Glutamatergic neuron (in vitro differentiated cells): ENCODE data around the gene SEMA7A. TPM values are rescaled to one million over a fixed set of nuclear protein-coding genes. Genes with fewer than 3 reads are reported as not detected.

Experiments used
- DNase-seq: peaks from one replicate; pipeline ENCODE4 v3.0.0; 2022
- H3K27ac Mint-ChIP-seq: one replicate; pipeline ENCODE4 v1.8.0; 2020; ENCODE audit warnings: mild to moderate bottlenecking, mixed read lengths, inconsistent platforms; ENCODE audit not compliant: unreplicated experiment
- H3K27me3 Mint-ChIP-seq: one replicate; pipeline ENCODE4 v1.8.0; 2020; ENCODE audit warnings: mild to moderate bottlenecking, moderate library complexity, mixed read lengths, inconsistent platforms; ENCODE audit not compliant: unreplicated experiment
- H3K36me3 Mint-ChIP-seq: one replicate; pipeline ENCODE4 v1.8.0; 2020; ENCODE audit warnings: mild to moderate bottlenecking, mixed read lengths, inconsistent platforms; ENCODE audit not compliant: unreplicated experiment
- H3K4me1 Mint-ChIP-seq: one replicate; pipeline ENCODE4 v1.8.0; 2020; ENCODE audit warnings: mild to moderate bottlenecking, low read depth, mixed read lengths, inconsistent platforms; ENCODE audit not compliant: unreplicated experiment
- H3K4me3 Mint-ChIP-seq: one replicate; pipeline ENCODE4 v1.8.0; 2020; ENCODE audit warnings: mild to moderate bottlenecking, mixed read lengths, inconsistent platforms; ENCODE audit not compliant: unreplicated experiment
- H3K9me3 Mint-ChIP-seq: one replicate; pipeline ENCODE4 v1.8.0; 2020; ENCODE audit warnings: mild to moderate bottlenecking, moderate library complexity, mixed read lengths, inconsistent platforms; ENCODE audit not compliant: unreplicated experiment
- total RNA-seq: library from RNA; stranded (reverse); fragmentation: NEBNext Ultra II Directional; extraction: Animal tissue kit (Norgen Biotek cat#: 25700); gene quantifications from one replicate; pipeline ENCODE4 v1.2.1, GENCODE V29; 2021; ENCODE audit not compliant: unreplicated experiment
- TF ChIP-seq, protein P1 (sequence below): fragments of 200-600 bp; sonication (generic); IDR thresholded peaks from one replicate; pipeline ENCODE4 v1.5.0; 2021; ENCODE audit not compliant: partially characterized antibody, unreplicated experiment

SEMA7A gene
- total RNA-seq, 1 donor from 2014 or later: 16.2 TPM

- no peak overlapping the region for H3K27ac Mint-ChIP-seq
- peaks cover 21% of the 10 kb centered on the region for H3K4me1 Mint-ChIP-seq
- peaks cover 3% of the 10 kb centered on the region for H3K27me3 Mint-ChIP-seq
- no peaks in the 10 kb centered on the region for H3K9me3 Mint-ChIP-seq
- no peaks in the 10 kb centered on the region for H3K36me3 Mint-ChIP-seq
- no peak overlapping the region for H3K4me3 Mint-ChIP-seq
- no peak for DNase-seq
- TF ChIP-seq, protein P1, sequence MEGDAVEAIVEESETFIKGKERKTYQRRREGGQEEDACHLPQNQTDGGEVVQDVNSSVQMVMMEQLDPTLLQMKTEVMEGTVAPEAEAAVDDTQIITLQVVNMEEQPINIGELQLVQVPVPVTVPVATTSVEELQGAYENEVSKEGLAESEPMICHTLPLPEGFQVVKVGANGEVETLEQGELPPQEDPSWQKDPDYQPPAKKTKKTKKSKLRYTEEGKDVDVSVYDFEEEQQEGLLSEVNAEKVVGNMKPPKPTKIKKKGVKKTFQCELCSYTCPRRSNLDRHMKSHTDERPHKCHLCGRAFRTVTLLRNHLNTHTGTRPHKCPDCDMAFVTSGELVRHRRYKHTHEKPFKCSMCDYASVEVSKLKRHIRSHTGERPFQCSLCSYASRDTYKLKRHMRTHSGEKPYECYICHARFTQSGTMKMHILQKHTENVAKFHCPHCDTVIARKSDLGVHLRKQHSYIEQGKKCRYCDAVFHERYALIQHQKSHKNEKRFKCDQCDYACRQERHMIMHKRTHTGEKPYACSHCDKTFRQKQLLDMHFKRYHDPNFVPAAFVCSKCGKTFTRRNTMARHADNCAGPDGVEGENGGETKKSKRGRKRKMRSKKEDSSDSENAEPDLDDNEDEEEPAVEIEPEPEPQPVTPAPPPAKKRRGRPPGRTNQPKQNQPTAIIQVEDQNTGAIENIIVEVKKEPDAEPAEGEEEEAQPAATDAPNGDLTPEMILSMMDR: no peak
Measured at GRCh38 chr15:74414081-74414580, 19.6 kb downstream of the SEMA7A start.

DNA sequence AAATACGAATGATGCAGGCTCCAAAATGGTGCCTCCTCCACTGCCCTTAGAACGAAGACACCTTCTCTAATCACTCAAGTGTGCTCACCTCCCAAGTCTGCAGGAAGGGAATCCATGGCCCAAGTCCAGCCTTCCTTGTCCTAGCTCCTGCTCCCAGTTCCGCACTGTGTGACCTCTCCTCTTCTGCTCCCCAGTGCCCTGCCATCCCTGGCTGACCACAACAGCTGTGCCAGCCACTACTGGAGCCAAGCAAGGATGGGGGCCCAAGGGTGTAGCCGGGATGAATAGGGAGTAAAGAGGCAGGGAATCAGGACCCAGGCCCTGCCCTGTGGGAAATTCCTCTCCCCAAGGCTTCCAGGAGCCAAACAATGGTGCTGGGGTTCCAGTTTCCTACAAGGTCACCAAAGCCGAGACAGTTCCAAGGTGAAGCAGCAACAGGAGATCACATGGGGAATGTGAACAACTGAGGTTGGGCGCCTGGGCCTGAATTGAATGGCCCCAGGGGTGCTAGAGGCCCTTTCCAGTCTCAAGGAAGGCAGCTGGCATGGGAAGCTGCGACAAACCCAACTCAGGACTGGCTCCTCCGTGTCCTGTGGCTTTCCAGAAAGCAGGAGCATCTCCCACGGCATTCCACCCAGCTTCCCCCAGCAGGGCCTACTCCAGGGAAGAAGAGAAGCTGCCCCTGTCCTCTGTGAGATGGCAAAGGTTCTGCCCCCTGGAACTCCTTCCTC lies 20.2 kb downstream of the SEMA7A start:
- Mint-ChIP-seq H3K27ac (no peak overlapping the region), H3K4me3 (no peak overlapping the region), H3K9me3 (no peaks in the 10 kb centered on the region), H3K27me3 (peaks cover 3% of the 10 kb centered on the region), H3K36me3 (no peaks in the 10 kb centered on the region), H3K4me1 (peaks cover 20% of the 10 kb centered on the region)
- TF ChIP-seq, protein P1: no peak
- no peak for DNase-seq

DNA sequence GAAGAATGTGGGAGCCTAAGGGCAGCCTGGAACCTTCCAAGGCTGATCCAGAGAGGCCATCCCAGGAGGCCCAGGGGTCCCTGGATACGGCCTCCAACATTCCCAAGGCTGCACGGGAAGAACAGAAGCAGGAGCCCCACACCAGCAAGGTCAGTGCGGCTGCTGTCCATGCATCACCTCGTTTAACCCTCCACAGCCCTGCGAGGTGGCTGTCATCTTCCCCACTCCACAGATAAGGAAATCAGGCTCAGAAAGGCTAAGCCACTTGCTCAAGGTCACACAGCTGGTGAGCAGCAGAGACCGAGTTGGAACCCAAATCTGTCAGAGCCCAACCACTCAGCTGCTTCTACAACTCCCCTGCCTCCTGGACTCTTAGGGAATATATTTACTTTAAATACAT lies 21.6 kb downstream of the SEMA7A start:
- H3K36me3 Mint-ChIP-seq: no peaks in the 10 kb centered on the region

DNA sequence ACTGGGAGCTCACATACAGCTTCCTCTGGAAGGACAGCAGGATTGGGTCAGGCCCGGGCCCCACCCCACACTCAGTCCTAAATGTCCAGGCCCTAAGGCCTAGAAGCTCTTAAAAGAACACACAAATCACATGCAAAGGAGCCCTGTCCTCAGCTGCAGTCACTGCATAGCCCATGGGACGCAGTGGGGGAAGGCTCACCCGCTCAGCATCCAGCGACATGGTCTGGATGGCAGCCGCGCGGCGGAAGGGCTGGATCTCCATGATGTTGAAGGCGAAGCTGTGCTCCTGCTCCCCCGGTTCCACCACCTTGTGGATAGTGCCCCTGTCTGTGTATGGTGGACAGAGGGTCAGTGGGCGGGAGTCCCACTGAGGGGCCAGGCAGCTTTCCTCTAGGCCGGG lies 22.1 kb downstream of the SEMA7A start:
- peaks cover 14% of the 10 kb centered on the region for H3K4me1 Mint-ChIP-seq
- H3K4me3 Mint-ChIP-seq: no peak overlapping the region
- H3K27ac Mint-ChIP-seq: no peak overlapping the region
- no peaks in the 10 kb centered on the region for H3K9me3 Mint-ChIP-seq
- TF ChIP-seq, protein P1: no peak
- DNase-seq: no peak
- H3K27me3 Mint-ChIP-seq: peaks cover 7% of the 10 kb centered on the region
- H3K36me3 Mint-ChIP-seq: no peaks in the 10 kb centered on the region

More for the DNA sequence above, 21.6 kb downstream of the SEMA7A start:
- TF ChIP-seq, protein P1: no peak
- Mint-ChIP-seq H3K4me3 (no peak overlapping the region), H3K27ac (no peak overlapping the region), H3K27me3 (peaks cover 5% of the 10 kb centered on the region), H3K4me1 (peaks cover 14% of the 10 kb centered on the region), H3K9me3 (no peaks in the 10 kb centered on the region)
- no peak for DNase-seq

DNA sequence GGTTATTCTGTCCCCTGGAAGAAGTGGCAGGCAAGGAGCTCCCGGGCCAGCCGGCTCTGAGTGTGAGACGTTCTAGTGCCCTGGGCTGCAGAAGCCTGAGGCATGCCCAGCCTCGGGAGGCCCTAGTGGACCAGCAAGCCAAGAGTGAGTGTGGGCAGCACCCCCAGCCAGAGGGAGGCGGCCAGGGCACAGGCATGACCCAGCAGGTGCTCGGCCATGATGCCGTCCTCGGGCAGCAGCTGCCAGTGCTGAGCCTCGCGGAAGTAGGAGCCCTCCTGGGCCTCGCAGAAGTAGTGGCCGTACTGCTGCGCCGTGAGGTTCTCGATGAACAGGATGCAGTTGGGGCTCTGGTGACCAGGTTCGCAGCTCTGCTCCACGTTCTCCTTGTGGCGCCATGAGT lies 23.3 kb downstream of the SEMA7A start:
- Mint-ChIP-seq H3K4me1 (peaks cover 8% of the 10 kb centered on the region), H3K4me3 (no peak overlapping the region), H3K9me3 (no peaks in the 10 kb centered on the region)

More for the DNA sequence above, 23.3 kb downstream of the SEMA7A start:
- no peak for DNase-seq
- H3K36me3 Mint-ChIP-seq: no peaks in the 10 kb centered on the region
- TF ChIP-seq, protein P1: no peak
- peaks cover 7% of the 10 kb centered on the region for H3K27me3 Mint-ChIP-seq
- H3K27ac Mint-ChIP-seq: no peak overlapping the region
